ENCODE results near the gene IQSEC1.

The IQSEC1 gene

GRCh38 chr3:13014755-13015285 is 58.4 kb downstream of the IQSEC1 start:
- DNase-seq (ENCODE audit: low read depth in 2 of 2): no peak
- no peak overlapping the region for H3K4me3 ChIP-seq (replicated peaks in 1 of 2; ENCODE audit: low read depth in 2 of 2, low read length in 2 of 2)
- TF ChIP-seq CTCF (IDR thresholded peaks at IDR 0.05; ENCODE audit: low read depth, low read length): no peak

GRCh38 chr3:13013994-13014754 is 59.1 kb downstream of the IQSEC1 start:
- no peak for TF ChIP-seq CTCF (IDR thresholded peaks at IDR 0.05; ENCODE audit: low read depth, low read length)
- H3K4me3 ChIP-seq (replicated peaks in 1 of 2; ENCODE audit: low read depth in 2 of 2, low read length in 2 of 2): no peak overlapping the region
- no peak for DNase-seq (ENCODE audit: low read depth in 2 of 2)

DNA sequence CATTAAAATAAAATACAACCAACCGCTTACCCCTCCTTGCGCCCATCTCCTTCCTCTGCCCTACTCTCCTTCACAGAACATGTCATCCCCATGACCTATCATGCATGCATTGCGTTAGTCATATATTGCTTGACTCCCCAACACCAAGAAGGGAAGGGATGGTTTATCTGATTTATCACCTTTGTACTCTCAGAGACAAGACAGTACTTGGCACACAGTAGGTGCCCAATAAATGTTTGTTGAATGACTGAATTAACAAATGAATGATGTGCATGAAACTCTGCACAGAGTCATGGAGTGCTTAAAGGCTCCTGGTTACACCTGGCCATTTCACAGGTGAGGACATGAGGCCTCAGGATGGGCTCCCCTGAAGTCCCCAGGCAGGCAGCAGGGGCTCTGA is 59.7 kb downstream of the IQSEC1 start:
- no peak for DNase-seq (ENCODE audit: low read depth in 2 of 2)
- no peak for TF ChIP-seq CTCF (IDR thresholded peaks at IDR 0.05; ENCODE audit: low read depth, low read length)
- no peak overlapping the region for H3K4me3 ChIP-seq (replicated peaks in 1 of 2; ENCODE audit: low read depth in 2 of 2, low read length in 2 of 2)

DNA sequence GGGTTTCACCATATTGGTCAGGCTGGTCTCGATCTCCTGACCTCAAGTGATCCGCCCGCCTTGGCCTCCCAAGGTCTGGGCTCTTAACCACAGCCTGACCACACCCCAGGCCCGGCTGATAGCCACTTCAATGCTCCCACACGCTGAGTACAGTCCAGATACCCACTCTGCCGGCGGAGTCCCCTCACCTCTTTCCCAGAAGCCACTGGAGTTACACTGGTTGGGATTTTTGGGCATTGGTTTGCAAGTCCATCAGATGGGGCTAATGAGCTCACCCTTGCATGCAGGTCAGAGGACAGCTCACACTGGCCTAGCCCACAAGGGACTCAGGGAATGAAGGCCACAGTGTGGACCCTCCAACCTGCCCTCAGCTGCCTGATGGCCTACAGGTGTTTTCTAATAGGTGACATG is 60.1 kb downstream of the IQSEC1 start:
- H3K4me3 ChIP-seq (replicated peaks in 1 of 2; ENCODE audit: low read depth in 2 of 2, low read length in 2 of 2): no peak overlapping the region
- no peak for DNase-seq (ENCODE audit: low read depth in 2 of 2)
- TF ChIP-seq CTCF (IDR thresholded peaks at IDR 0.05; ENCODE audit: low read depth, low read length): no peak

DNA sequence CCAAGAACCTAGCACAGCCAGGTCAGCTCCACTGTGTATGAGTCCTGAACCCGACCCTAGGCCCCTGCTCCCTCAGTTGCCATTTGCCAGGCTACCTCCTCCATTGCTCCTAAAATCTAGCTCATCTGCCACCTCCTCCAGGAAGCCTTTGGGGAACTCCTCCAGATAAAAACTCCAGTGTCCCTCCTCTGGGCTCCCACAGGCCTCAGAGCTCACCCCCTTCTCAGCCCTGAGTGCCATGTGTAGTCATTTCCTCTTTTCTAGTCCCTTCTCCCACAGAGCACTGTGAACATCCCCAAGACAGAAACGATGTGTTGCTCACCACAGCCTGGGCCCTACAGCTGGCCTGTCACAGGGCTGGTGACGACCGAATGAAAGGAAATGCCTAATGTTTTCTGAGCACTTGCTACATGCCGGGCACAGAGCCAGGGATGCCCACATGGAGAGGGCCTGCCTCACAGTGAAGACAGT is 61.0 kb downstream of the IQSEC1 start:
- no peak overlapping the region for H3K4me3 ChIP-seq (replicated peaks in 1 of 2; ENCODE audit: low read depth in 2 of 2, low read length in 2 of 2)
- TF ChIP-seq CTCF (IDR thresholded peaks at IDR 0.05; ENCODE audit: low read depth, low read length): no peak
- peak; percentile 36 to 50 for DNase-seq (ENCODE audit: low read depth in 2 of 2)

- TF ChIP-seq CTCF (IDR thresholded peaks at IDR 0.05; ENCODE audit: low read depth, low read length): no peak
- DNase-seq (ENCODE audit: low read depth in 2 of 2): no peak
- no peak overlapping the region for H3K4me3 ChIP-seq (replicated peaks in 1 of 2; ENCODE audit: low read depth in 2 of 2, low read length in 2 of 2)
These were observed 61.5 kb downstream of the IQSEC1 start for GRCh38 chr3:13011573-13012220.

All from cardiac fibroblast (primary cell).